Spleen (tissue), 7 donors: ENCODE data around the gene AMY1A.
"Not testable (repeated sequence)": the region's sequence is repeated elsewhere in the genome, so short reads cannot be mapped to it uniquely, and the experiment has no call there.

Experiments
- POLR2AphosphoS5 ChIP-seq, 3 donors: sonication (generic); formaldehyde crosslinking; IDR thresholded peaks; one replicate each; pipeline ENCODE4 v1.5.1; 2017; ENCODE audit warnings: antibody characterized with exemption in 3 of 3
- TF ChIP-seq, protein P1 (sequence below), 11 experiments: fragments of 200-600 bp in 7 of 11; fragments of 450-650 bp in 4 of 11; sonication (generic) in 4 of 11; IDR thresholded peaks in 8 of 11; conservative IDR thresholded peaks in 3 of 11; 1 replicate in 7 of 11; 2 replicates in 4 of 11; pipeline versions ENCODE4 v1.4.0 to v1.8.0; 2016 to 2021; ENCODE audit warnings: antibody characterized with exemption in 11 of 11, inconsistent platforms in 4 of 11, mild to moderate bottlenecking in 1 of 11
- donor health status: DM: no; HTN: no; CAD: no; lungs with moderate emphysema.
- donor health status: DM: no; HTN: no; CAD: no.
- donor health status: DM: no; HTN: no; CAD: no.

DNA sequence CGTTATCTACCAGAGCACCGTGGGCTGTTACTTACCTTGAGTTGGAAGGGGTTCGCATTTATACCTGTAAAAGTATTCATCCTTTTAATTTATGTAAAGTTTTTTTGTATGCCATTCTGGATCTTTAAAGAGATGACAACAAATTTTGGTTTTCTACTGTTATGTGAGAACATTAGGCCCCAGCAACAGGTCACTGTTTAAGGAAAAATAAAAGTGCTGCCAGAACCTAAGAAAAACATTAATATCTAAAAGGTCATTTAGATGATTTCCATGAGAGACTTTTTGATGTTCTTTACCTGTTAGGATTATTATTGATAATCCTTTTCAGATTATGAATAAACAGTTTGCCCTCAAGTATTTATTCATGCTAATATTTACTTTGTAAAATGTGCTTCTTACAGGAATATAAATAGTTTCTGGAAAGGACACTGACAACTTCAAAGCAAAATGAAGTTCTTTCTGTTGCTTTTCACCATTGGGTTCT, 38.5 kb upstream of the AMY1A start, which contains the start of gene AMY2A:
- TF ChIP-seq, protein P1, sequence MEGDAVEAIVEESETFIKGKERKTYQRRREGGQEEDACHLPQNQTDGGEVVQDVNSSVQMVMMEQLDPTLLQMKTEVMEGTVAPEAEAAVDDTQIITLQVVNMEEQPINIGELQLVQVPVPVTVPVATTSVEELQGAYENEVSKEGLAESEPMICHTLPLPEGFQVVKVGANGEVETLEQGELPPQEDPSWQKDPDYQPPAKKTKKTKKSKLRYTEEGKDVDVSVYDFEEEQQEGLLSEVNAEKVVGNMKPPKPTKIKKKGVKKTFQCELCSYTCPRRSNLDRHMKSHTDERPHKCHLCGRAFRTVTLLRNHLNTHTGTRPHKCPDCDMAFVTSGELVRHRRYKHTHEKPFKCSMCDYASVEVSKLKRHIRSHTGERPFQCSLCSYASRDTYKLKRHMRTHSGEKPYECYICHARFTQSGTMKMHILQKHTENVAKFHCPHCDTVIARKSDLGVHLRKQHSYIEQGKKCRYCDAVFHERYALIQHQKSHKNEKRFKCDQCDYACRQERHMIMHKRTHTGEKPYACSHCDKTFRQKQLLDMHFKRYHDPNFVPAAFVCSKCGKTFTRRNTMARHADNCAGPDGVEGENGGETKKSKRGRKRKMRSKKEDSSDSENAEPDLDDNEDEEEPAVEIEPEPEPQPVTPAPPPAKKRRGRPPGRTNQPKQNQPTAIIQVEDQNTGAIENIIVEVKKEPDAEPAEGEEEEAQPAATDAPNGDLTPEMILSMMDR (IDR thresholded peaks at IDR 0.05 in 8 of 11, conservative IDR thresholded peaks at IDR 0.05 in 3 of 11) = not testable (repeated sequence)
- not testable (repeated sequence) for TF ChIP-seq POLR2AphosphoS5 (IDR thresholded peaks at IDR 0.05)
